Lower leg skin (tissue), 3 donors: ENCODE results near the gene CPEB3.

Source experiments
- POLR2A ChIP-seq, 2 donors: fragments of 450-650 bp; IDR thresholded peaks; one replicate each; pipeline ENCODE4 v1.6.1; 2016 to 2017; ENCODE audit warnings: antibody characterized with exemption in 2 of 2, mild to moderate bottlenecking in 1 of 2, moderate library complexity in 1 of 2
- TF ChIP-seq, protein P1 (sequence below), 3 donors: fragments of 450-650 bp; IDR thresholded peaks; one replicate each; pipeline ENCODE4 v1.5.1; 2016; ENCODE audit warnings: antibody characterized with exemption in 3 of 3, mild to moderate bottlenecking in 3 of 3, moderate library complexity in 2 of 3

DNA sequence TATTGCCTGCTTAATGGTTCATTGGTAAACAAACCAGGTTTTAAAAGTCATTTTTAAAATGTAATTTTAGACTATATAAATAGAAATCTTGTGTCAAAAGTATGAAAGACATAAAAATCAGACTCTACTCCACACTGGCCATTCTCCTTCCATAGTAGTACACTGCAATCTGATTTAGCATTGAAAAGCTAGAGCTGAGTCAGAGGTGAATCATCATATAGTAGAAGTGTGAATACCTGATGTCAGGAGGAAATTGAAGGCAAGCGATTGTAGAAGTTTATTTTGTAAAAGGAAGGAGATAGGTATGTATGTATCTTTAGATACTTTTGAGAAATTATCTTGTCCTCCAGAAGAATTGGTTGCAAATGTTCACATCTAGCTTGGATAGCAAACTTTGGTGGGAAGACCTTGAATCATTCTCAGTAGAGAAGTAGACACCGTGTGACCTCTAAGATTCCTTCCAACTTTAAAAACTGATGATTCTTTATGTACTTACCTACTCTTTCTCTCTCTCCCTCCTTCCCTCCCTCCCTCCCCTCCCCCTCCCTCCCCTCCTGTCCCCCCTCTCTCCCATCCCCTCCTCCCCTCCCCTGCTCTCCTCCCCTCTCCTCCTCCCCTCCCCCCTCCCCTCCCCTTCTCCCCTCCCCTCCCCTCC is 279.2 kb downstream of the CPEB3 start:
- TF ChIP-seq, protein P1, sequence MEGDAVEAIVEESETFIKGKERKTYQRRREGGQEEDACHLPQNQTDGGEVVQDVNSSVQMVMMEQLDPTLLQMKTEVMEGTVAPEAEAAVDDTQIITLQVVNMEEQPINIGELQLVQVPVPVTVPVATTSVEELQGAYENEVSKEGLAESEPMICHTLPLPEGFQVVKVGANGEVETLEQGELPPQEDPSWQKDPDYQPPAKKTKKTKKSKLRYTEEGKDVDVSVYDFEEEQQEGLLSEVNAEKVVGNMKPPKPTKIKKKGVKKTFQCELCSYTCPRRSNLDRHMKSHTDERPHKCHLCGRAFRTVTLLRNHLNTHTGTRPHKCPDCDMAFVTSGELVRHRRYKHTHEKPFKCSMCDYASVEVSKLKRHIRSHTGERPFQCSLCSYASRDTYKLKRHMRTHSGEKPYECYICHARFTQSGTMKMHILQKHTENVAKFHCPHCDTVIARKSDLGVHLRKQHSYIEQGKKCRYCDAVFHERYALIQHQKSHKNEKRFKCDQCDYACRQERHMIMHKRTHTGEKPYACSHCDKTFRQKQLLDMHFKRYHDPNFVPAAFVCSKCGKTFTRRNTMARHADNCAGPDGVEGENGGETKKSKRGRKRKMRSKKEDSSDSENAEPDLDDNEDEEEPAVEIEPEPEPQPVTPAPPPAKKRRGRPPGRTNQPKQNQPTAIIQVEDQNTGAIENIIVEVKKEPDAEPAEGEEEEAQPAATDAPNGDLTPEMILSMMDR (IDR thresholded peaks at IDR 0.05): no peak
- no peak for TF ChIP-seq POLR2A (IDR thresholded peaks at IDR 0.05)
